ENCODE data around the gene BDH1.

DNA sequence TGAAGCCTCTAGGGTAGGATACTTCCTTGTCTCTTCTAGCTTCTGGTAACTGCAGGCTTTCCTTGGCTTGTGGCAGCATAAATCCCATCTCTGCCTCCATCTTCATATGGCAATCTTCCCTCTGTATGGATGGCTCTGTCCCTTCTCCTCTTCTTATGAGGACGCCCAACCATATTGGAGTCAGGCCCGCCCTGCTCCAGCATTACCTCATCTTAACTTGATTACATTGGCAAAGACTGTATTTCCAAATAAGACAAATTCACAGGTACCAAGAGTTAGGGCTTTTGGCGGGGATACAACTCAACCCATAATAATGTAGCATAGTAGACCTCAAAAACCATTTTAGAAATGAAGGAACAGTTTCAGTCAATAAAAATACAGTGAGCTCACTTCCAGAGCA is 75.4 kb downstream of the BDH1 start:
- TF ChIP-seq, protein P1, sequence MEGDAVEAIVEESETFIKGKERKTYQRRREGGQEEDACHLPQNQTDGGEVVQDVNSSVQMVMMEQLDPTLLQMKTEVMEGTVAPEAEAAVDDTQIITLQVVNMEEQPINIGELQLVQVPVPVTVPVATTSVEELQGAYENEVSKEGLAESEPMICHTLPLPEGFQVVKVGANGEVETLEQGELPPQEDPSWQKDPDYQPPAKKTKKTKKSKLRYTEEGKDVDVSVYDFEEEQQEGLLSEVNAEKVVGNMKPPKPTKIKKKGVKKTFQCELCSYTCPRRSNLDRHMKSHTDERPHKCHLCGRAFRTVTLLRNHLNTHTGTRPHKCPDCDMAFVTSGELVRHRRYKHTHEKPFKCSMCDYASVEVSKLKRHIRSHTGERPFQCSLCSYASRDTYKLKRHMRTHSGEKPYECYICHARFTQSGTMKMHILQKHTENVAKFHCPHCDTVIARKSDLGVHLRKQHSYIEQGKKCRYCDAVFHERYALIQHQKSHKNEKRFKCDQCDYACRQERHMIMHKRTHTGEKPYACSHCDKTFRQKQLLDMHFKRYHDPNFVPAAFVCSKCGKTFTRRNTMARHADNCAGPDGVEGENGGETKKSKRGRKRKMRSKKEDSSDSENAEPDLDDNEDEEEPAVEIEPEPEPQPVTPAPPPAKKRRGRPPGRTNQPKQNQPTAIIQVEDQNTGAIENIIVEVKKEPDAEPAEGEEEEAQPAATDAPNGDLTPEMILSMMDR (IDR thresholded peaks at IDR 0.05), result no peak
- TF ChIP-seq POLR2A (IDR thresholded peaks at IDR 0.05), result no peak

Measured in testis (tissue), 2 donors.